Measurements from ENCODE around the gene PTPRCAP.
A peak's percentile ranks its signal among the peaks of the same experiment; 100 is the strongest.

PTPRCAP gene

DNA sequence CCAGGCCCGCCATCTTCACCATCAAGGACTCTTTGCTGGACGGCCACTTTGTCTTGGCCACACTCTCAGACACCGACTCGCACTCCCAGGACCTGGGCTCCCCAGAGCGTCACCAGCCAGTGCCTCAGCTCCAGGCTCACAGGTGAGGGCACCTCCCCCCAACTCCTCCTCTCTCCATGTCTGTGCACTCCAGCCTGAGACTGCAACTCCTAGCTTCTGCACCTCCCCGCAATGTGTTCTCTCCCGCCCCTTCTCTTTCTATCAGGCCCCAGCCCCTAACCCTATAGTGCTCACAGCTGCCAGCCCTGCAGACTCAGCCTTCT is 41.3 kb downstream of the PTPRCAP start:
- DNase-seq (ENCODE audit: low read depth) = no peak

DNA sequence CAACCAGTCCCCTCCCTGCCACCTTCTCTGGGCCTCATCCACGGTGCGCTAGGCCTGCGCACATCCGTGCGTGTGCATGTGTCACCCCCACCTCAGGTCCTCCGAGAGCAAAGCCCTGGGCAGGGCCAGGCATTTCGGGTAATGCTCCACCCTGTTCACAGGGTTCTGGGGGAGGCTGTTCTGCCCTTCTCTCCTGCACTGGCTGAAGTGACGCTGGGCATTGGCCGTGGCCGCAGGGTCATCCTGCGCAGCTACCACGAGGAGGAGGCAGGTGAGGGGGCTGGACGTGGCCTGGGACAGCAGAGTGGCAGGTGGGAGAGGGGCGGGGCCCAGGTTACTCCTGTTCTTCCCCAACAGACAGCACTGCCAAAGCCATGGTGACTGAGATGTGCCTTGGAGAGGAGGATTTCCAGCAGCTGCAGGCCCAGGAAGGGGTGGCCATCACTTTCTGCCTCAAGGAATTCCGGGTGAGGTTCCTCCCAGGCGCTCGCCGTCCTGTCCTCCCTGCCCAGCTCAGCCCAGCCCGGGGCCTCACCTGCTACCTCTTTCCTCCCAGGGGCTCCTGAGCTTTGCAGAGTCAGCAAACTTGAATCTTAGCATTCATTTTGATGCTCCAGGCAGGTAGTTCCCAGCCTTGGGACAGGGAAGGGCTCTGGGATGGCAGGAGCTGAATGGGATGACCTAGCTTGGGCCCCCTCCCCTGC is 41.8 kb downstream of the PTPRCAP start:
- DNase-seq (ENCODE audit: low read depth) = no peak

DNA sequence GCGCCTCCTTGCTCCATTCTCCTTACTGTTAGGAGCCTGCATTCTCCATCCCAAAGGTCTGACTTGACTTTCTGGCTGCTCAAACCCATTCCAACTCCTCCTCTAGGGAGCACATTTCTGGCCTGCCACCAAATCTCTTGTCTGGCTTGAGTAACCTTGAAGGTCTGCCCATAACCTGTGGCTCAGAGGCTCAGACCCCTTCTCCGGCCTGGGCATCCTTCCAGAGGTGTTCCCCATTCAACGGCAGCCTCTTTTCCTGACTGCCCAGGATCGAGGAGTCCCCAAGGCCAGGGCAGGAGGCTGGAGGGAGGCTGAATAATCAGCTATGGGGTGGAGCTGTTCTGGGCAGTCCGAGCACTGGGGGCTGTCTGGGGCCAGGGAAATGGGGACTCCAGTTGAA is 43.5 kb downstream of the PTPRCAP start:
- DNase-seq (ENCODE audit: low read depth) = no peak

DNA sequence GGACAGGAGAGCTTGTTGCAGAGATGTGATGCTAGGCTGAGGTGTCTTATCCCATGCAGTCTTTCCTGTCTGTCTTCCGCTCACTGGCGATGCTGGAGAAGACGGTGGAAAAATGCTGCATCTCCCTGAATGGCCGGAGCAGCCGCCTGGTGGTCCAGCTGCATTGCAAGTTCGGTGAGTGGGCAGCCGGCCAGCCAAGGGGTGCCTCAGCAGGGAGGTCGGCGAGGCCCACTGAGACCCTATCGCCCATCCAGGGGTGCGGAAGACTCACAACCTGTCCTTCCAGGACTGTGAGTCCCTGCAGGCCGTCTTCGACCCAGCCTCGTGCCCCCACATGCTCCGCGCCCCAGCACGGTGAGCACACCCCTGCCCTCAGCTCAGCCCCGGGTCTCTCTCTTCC is 44.0 kb downstream of the PTPRCAP start:
- DNase-seq (ENCODE audit: low read depth) = no peak

DNA sequence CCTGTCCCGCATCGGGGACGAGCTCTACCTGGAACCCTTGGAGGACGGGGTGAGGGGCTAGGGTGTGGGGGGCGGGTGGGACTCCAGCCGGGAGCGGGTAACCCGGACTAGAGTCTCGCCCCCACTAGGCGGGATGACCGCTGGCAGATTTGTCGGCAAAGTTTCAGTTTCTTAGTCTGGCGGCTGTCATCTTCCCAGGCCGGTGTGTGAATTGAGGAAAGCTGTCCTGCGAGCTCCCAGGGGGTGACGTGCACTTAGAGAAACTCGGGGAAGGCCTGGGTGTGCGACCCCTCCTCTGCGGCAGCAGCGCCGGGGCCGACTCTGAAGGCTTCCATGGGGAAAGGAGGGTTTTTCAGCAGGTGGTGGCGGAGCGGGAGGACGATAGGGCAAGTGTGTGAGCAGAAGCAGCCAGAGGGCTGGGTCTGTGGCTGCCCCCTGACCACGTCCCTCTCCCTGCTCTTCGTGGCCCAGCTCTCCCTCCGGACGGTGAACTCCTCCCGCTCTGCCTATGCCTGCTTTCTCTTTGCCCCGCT is 45.2 kb downstream of the PTPRCAP start:
- DNase-seq (ENCODE audit: low read depth) = no peak

DNA sequence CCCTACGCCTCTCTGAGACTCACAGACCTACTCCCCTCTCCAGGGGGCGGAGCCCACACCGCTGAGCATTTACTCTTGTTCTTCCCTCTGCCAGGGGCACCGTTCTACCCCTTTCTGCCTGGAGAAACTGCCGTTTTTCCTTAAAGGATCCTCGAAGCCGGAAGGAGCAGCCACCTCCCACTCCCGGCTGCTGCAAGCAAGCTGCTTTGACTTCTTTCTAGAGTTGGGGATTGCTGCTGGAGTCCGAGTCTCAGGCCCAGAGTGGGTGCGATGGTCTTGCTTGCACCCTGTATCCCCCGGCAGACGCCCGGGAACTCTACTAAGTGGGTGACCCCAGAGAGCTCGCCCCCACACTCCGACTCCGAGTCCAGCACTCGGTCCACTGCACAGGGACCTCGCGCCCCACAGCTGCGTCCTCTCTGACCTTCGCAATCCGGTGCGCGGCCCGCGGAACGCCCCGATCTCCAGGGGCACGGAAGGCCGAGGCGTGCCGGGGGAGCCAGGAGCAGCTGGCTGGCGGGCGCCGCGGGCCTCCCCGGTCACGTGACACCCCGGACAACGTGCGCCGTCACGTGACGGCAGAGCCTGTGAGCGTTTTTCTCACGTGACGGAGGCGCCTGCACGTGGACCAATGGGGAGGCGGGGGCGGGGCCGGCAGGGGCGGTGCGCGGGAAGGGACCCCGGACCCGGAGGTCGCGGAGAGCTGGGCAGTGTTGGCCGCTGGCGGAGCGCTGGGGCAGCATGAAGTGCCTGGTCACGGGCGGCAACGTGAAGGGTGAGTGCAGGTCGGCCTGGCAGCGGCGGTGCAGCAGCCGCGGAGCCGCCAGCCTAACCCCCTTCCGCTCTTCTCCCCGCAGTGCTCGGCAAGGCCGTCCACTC is 45.9 kb downstream of the PTPRCAP start, which contains the start of gene RAD9A:
Gene RAD9A, plus strand, starts transcription at position 683 of the 879 bp plus-strand sequence. Its CDS starts 59 bp downstream, at position 742.
- DNase-seq (ENCODE audit: low read depth) = peak; percentile 94

DNA sequence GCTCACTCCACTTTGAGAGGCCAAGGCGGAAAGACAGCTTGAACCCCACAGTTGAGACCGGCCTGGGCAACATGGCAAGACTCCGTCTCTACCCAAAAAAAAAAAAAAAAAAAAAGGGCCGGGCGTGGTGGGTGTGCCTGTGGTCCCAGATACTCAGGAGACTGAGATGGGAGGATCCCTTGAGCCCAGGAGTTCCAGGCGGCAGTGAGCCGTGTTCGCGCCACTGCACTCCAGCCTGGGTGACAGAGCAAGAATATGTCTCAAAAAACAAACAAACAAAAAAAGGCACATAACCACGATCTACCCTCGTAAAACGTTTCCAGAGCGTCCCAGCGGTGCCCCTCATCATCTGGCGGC is 46.6 kb downstream of the PTPRCAP start:
- DNase-seq (ENCODE audit: low read depth) = no peak

DNA sequence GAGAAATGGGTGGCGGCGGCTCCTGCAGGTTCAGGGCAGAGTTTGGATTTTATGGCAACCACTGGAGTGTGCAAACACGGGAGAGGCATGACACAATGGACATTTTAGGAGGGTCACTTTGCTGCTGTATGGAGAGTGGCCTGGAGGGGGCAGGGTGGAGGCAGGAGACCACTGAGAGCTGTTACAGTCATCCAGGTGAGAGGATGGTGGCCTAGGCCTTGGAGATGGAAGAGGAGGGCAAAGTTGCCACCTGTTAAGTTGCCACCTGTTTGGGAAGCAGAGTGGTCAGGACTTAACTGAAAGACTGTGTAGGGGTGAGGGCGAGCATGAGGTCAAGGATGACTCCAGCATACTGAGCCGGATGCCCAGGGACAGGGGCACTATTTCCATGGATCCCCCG is 48.0 kb downstream of the PTPRCAP start:
- no peak for DNase-seq (ENCODE audit: low read depth)

DNA sequence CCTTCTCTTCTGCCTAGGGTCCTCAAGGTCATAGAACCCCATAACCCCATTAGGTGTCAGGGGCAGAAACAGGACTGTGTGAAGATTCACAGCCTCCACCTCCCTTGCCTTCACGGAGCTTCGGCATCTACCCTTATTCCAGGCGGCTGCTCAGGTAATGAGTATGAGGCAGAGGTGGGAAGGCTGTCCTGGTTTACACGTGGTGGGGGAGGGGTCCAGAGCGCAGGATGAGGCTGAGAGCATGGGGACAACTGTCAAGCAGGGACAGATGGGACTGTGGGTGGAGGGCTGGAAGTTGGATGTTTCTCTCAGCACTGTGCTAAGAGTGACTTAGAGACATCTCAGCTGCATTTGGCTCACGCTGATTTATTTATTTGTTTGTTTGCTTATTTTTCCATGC is 50.0 kb downstream of the PTPRCAP start:
- no peak for DNase-seq (ENCODE audit: low read depth)

DNA sequence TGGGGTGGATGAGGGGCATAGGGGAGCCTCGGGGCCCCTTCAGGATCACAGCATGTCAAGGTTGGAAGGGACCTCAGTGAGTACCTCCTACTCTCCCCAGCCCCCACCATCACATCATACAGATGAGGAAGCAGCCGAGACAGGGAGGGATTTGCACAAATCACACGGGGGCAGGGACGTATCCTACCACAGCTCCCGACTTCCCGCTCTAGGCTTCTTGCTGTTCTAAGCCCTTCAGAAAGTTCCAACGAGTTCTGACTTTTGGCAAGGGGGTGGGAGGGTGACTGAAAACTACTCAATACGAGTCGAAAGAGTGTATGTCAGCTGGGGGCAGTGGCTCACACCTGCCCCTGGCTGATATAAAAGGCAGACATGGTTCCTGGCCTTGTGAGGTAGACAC is 50.4 kb downstream of the PTPRCAP start:
- no peak for DNase-seq (ENCODE audit: low read depth)
